Spinal cord (tissue), 10 donors: ENCODE data around the gene CYP20A1. TPM values are rescaled to one million over a fixed set of nuclear protein-coding genes. Genes with fewer than 3 reads are reported as not detected.
"Not testable (repeated sequence)": the region's sequence is repeated elsewhere in the genome, so short reads cannot be mapped to it uniquely, and the experiment has no call there.

Experiments
- DNase-seq, 6 donors: peaks; one replicate each; pipeline versions ENCODE4 v3.0.0 to v3.0.0-alpha.2; 2013 to 2015; ENCODE audit warnings: low spot score in 6 of 6, low read depth in 4 of 6
- H3K27ac ChIP-seq: one replicate; pipeline ENCODE4 v1.5.1; 2013; ENCODE audit warnings: low read depth, low read length, control low read depth
- H3K27me3 ChIP-seq: one replicate; pipeline ENCODE4 v1.6.1; 2013; ENCODE audit warnings: low read length; ENCODE audit not compliant: control insufficient read depth, insufficient read depth
- H3K36me3 ChIP-seq: one replicate; pipeline ENCODE4 v1.6.1; 2013; ENCODE audit warnings: low read length; ENCODE audit not compliant: control insufficient read depth, insufficient read depth
- H3K4me1 ChIP-seq: one replicate; pipeline ENCODE4 v1.6.1; 2013; ENCODE audit warnings: low read length; ENCODE audit not compliant: control insufficient read depth, insufficient read depth
- H3K4me3 ChIP-seq: one replicate; pipeline ENCODE4 v1.5.1; 2013; ENCODE audit warnings: low read depth, low read length, control low read depth
- H3K9me3 ChIP-seq: one replicate; pipeline ENCODE4 v1.6.1; 2013; ENCODE audit warnings: low read length; ENCODE audit not compliant: control insufficient read depth, insufficient read depth
- WGBS: methylation state at CpG from one replicate; pipeline ENCODE4 v1.1.5; 2013; ENCODE audit warnings: missing lambda C conversion rate; ENCODE audit not compliant: insufficient coverage; 5-methylcytosine and 5-hydroxymethylcytosine counted together
- polyA plus RNA-seq, 2 donors: library from polyadenylated mRNA; unstranded; fragments of 120-200 nt; gene quantifications; one replicate each; pipeline ENCODE4 v1.2.1, GENCODE V29; 2013; ENCODE audit not compliant: insufficient read length in 2 of 2
- total RNA-seq, 2 donors: library from RNA; depleted of rRNA in 1 of 2; stranded (reverse); fragments of 120-200 nt in 1 of 2; fragments of >200 nt in 1 of 2; gene quantifications; one replicate each; pipeline versions ENCODE4 v1.2.3 to v1.2.4, GENCODE V29; 2013 to 2014
- donor health status: healthy.

Gene CYP20A1
- total and polyA plus RNA-seq, 4 donors: 16.4 to 38.1 (median 27.3) TPM

GRCh38 chr2:203225423-203226039 is 13.3 kb upstream of the CYP20A1 start:
- H3K9me3 ChIP-seq: no peaks in the 10 kb centered on the region
- no peak overlapping the region for H3K27ac ChIP-seq
- H3K27me3 ChIP-seq: no peaks in the 10 kb centered on the region
- no peak overlapping the region for H3K4me3 ChIP-seq
- H3K36me3 ChIP-seq: no peaks in the 10 kb centered on the region
- no CpG with 5 or more reads among the region's 2 CpGs for WGBS
- no peaks in the 10 kb centered on the region for H3K4me1 ChIP-seq
- peak in 1 of 6 donors; percentile 33 for DNase-seq

- not testable (repeated sequence) for H3K27me3 ChIP-seq, H3K4me3 ChIP-seq, H3K4me1 ChIP-seq, H3K9me3 ChIP-seq, H3K27ac ChIP-seq, H3K36me3 ChIP-seq, DNase-seq
- WGBS: 87% methylated on average over 2 of the region's 2 CpGs
These were observed 9.1 kb upstream of the CYP20A1 start for GRCh38 chr2:203229674-203230073.

GRCh38 chr2:203237346-203238238 is 1.2 kb upstream of the CYP20A1 start:
- H3K4me1 ChIP-seq: peaks cover 16% of the 10 kb centered on the region
- 95% methylated on average over 4 of the region's 16 CpGs for WGBS
- H3K4me3 ChIP-seq: peak overlapping the region; percentile 98
- H3K27ac ChIP-seq: no peak overlapping the region
- no peaks in the 10 kb centered on the region for H3K9me3 ChIP-seq
- H3K36me3 ChIP-seq: peaks cover 3% of the 10 kb centered on the region
- peak in 1 of 6 donors; percentile 18 for DNase-seq
- no peaks in the 10 kb centered on the region for H3K27me3 ChIP-seq

DNA sequence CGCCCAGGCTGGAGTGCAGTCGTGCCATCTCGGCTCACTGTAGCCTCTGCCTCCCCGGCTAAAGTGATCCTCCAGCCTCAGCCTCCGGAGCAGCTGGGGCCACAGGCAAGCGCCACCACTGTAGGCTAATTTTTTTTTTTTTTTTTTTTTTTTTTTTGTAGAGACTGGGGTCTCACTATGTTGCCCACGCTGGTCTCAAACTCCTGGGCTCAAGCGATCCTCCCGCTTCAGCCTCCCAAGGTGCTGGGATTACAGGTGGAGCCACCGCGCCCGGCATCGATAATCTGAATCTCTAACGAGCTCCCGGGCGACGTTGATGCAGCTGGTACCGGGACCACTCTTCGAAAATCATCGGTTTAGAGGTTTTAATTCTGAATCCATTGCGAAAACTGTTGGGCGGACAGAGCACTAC is 520 bp upstream of the CYP20A1 start:
- H3K4me1 ChIP-seq: peaks cover 16% of the 10 kb centered on the region
- H3K9me3 ChIP-seq: no peaks in the 10 kb centered on the region
- H3K36me3 ChIP-seq: peaks cover 9% of the 10 kb centered on the region
- 21% methylated on average over 19 of the region's 22 CpGs for WGBS
- no peak for DNase-seq
- H3K4me3 ChIP-seq: peak overlapping the region; percentile 98
- H3K27ac ChIP-seq: peak overlapping the region; percentile 97
- H3K27me3 ChIP-seq: no peaks in the 10 kb centered on the region

GRCh38 chr2:203240491-203240890 is 1.7 kb downstream of the CYP20A1 start:
- H3K27ac ChIP-seq: no peak overlapping the region
- DNase-seq: no peak
- H3K27me3 ChIP-seq: no peaks in the 10 kb centered on the region
- H3K4me1 ChIP-seq: peaks cover 16% of the 10 kb centered on the region
- no peaks in the 10 kb centered on the region for H3K9me3 ChIP-seq
- 94% methylated on average over 5 of the region's 5 CpGs for WGBS
- H3K4me3 ChIP-seq: no peak overlapping the region
- peaks cover 15% of the 10 kb centered on the region for H3K36me3 ChIP-seq

GRCh38 chr2:203242518-203242917 is 3.7 kb downstream of the CYP20A1 start:
- H3K27ac ChIP-seq: no peak overlapping the region
- 83% methylated on average over 1 of the region's 6 CpGs for WGBS
- H3K9me3 ChIP-seq: no peaks in the 10 kb centered on the region
- peaks cover 15% of the 10 kb centered on the region for H3K36me3 ChIP-seq
- H3K27me3 ChIP-seq: no peaks in the 10 kb centered on the region
- DNase-seq: no peak
- H3K4me1 ChIP-seq: peaks cover 16% of the 10 kb centered on the region
- no peak overlapping the region for H3K4me3 ChIP-seq

DNA sequence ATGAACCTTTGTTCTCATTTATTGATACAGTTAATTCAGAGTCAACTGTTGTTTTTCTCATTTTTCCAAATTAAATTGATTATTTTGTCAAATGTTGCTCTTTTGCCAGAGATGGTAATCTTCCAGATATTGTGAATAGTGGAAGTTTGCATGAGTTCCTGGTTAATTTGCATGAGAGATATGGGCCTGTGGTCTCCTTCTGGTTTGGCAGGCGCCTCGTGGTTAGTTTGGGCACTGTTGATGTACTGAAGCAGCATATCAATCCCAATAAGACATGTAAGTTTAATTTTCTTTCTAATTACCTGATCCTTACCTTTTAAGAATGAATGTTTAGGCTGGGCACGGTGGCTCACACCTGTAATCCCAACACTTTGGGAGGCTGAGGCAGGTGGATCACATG is 7.8 kb downstream of the CYP20A1 start:
- no CpG with 5 or more reads among the region's 3 CpGs for WGBS
- Histone ChIP-seq H3K4me3 (no peak overlapping the region), H3K27ac (no peak overlapping the region), H3K36me3 (peaks cover 24% of the 10 kb centered on the region), H3K4me1 (no peaks in the 10 kb centered on the region), H3K9me3 (no peaks in the 10 kb centered on the region), H3K27me3 (no peaks in the 10 kb centered on the region)
- DNase-seq: no peak

- H3K27me3 ChIP-seq: no peaks in the 10 kb centered on the region
- H3K9me3 ChIP-seq: no peaks in the 10 kb centered on the region
- peaks cover 31% of the 10 kb centered on the region for H3K36me3 ChIP-seq
- H3K27ac ChIP-seq: no peak overlapping the region
- H3K4me3 ChIP-seq: no peak overlapping the region
- DNase-seq: no peak
- no peaks in the 10 kb centered on the region for H3K4me1 ChIP-seq
- 98% methylated on average over 11 of the region's 13 CpGs for WGBS
These were observed 14.0 kb downstream of the CYP20A1 start for GRCh38 chr2:203252818-203253217.

- not testable (repeated sequence) for H3K27ac ChIP-seq, H3K27me3 ChIP-seq, H3K4me3 ChIP-seq, H3K9me3 ChIP-seq, DNase-seq, H3K4me1 ChIP-seq
- 92% methylated on average over 2 of the region's 10 CpGs for WGBS
- peaks cover 30% of the 10 kb centered on the region for H3K36me3 ChIP-seq
These were observed 14.7 kb downstream of the CYP20A1 start for GRCh38 chr2:203253422-203254095.
